H1 (cell line): ENCODE results near the gene GGT5. TPM values are rescaled to one million over a fixed set of nuclear protein-coding genes. Genes with fewer than 3 reads are reported as not detected.

ENCODE experiments used
- JUN ChIP-seq: IDR thresholded peaks from 2 replicates; pipeline ENCODE4 v1.6.1; 2011; ENCODE audit warnings: low read depth, mild to moderate bottlenecking, improper control_type of control experiment, low read length
- SP4 ChIP-seq: IDR thresholded peaks from 2 replicates; pipeline ENCODE4 v1.6.1; 2012; ENCODE audit warnings: low read length, inconsistent platforms
- polyA plus RNA-seq, 7 experiments: library from polyadenylated mRNA; depleted of rRNA in 3 of 7; stranded (reverse) in 5 of 7; unstranded in 2 of 7; fragments of >200 nt in 5 of 7; fragments of 200-250 nt in 2 of 7; gene quantifications; 1 replicate in 5 of 7; 2 replicates in 1 of 7; 4 replicates in 1 of 7; pipeline versions ENCODE4 v1.2.1 to v1.2.3, GENCODE V29; 2011 to 2013; ENCODE audit warnings: missing spikeins in 2 of 7, mixed read lengths in 2 of 7
- total RNA-seq: library from RNA; stranded (reverse); fragmentation: NEBNext Ultra II Directional; extraction: Animal tissue kit (Norgen Biotek cat#: 25700); gene quantifications from 2 replicates; pipeline ENCODE4 v1.2.1, GENCODE V29; 2021

GGT5 gene
- total and polyA plus RNA-seq, 2 of the 8 experiments (the other 6 are each of a cell fraction or from before 2014, with no cell fraction given), result 0.05 TPM; not detected in 1

GRCh38 chr22:24186892-24187670 lies 57.8 kb downstream of the GGT5 start (continued):
- TF ChIP-seq SP4 (no peak), JUN (no peak)
